Posterior vena cava (tissue), 2 donors: ENCODE results near the gene ADAM19. TPM values are rescaled to one million over a fixed set of nuclear protein-coding genes. Genes with fewer than 3 reads are reported as not detected.

Experiments used
- total RNA-seq, 2 donors: library from RNA; stranded (reverse); fragmentation: NEBNext Ultra II Directional; extraction: Animal tissue kit (Norgen Biotek cat#: 25700); gene quantifications; one replicate each; pipeline ENCODE4 v1.2.1, GENCODE V29; 2021
- donor health status: DM: yes; HTN: yes; CAD: no.
- donor health status: DM: yes; HTN: yes; CAD: no.

Gene ADAM19
- total RNA-seq, 2 donors from 2014 or later, result 37.0 to 47.0 TPM

Other genes starting within 250 kb of the ADAM19 start
- gene NIPAL4, start 115.6 kb downstream of the ADAM19 start, total RNA-seq, result under 1 TPM; 0.37 to 0.52 TPM
- gene SOX30, start 76.7 kb upstream of the ADAM19 start, total RNA-seq, result under 1 TPM; 0.23 to 0.29 TPM
- not detected for gene C5orf52, start 95.8 kb upstream of the ADAM19 start, total RNA-seq
- 1 to 10 TPM; 7.4 to 8.4 TPM for gene THG1L, start 155.6 kb upstream of the ADAM19 start, total RNA-seq
- 1 to 10 TPM; 5.8 to 8.1 TPM for gene LSM11, start 167.9 kb upstream of the ADAM19 start, total RNA-seq